Glutamatergic neuron (in vitro differentiated cells): ENCODE measurements around the gene PYM1. TPM values are rescaled to one million over a fixed set of nuclear protein-coding genes. Genes with fewer than 3 reads are reported as not detected.

Experiments used
- DNase-seq: peaks from one replicate; pipeline ENCODE4 v3.0.0; 2022
- H3K27ac Mint-ChIP-seq: one replicate; pipeline ENCODE4 v1.8.0; 2020; ENCODE audit warnings: mild to moderate bottlenecking, mixed read lengths, inconsistent platforms; ENCODE audit not compliant: unreplicated experiment
- H3K27me3 Mint-ChIP-seq: one replicate; pipeline ENCODE4 v1.8.0; 2020; ENCODE audit warnings: mild to moderate bottlenecking, moderate library complexity, mixed read lengths, inconsistent platforms; ENCODE audit not compliant: unreplicated experiment
- H3K36me3 Mint-ChIP-seq: one replicate; pipeline ENCODE4 v1.8.0; 2020; ENCODE audit warnings: mild to moderate bottlenecking, mixed read lengths, inconsistent platforms; ENCODE audit not compliant: unreplicated experiment
- H3K4me1 Mint-ChIP-seq: one replicate; pipeline ENCODE4 v1.8.0; 2020; ENCODE audit warnings: mild to moderate bottlenecking, low read depth, mixed read lengths, inconsistent platforms; ENCODE audit not compliant: unreplicated experiment
- H3K4me3 Mint-ChIP-seq: one replicate; pipeline ENCODE4 v1.8.0; 2020; ENCODE audit warnings: mild to moderate bottlenecking, mixed read lengths, inconsistent platforms; ENCODE audit not compliant: unreplicated experiment
- H3K9me3 Mint-ChIP-seq: one replicate; pipeline ENCODE4 v1.8.0; 2020; ENCODE audit warnings: mild to moderate bottlenecking, moderate library complexity, mixed read lengths, inconsistent platforms; ENCODE audit not compliant: unreplicated experiment
- CTCF ChIP-seq: fragments of 200-600 bp; sonication (generic); IDR thresholded peaks from one replicate; pipeline ENCODE4 v1.5.0; 2021; ENCODE audit not compliant: partially characterized antibody, unreplicated experiment
- total RNA-seq: library from RNA; stranded (reverse); fragmentation: NEBNext Ultra II Directional; extraction: Animal tissue kit (Norgen Biotek cat#: 25700); gene quantifications from one replicate; pipeline ENCODE4 v1.2.1, GENCODE V29; 2021; ENCODE audit not compliant: unreplicated experiment

PYM1 gene
- total RNA-seq, 1 donor from 2014 or later: 55.3 TPM

GRCh38 chr12:55940065-55940732 lies 12.5 kb upstream of the PYM1 start:
- Mint-ChIP-seq H3K27ac (peak overlapping the region; percentile 49), H3K36me3 (peaks cover 10% of the 10 kb centered on the region), H3K9me3 (peaks cover 11% of the 10 kb centered on the region), H3K4me3 (peak overlapping the region; percentile 53), H3K27me3 (peaks cover 5% of the 10 kb centered on the region), H3K4me1 (peaks cover 26% of the 10 kb centered on the region)
- TF ChIP-seq CTCF: peak; percentile 83
- DNase-seq: peak; percentile 89

GRCh38 chr12:55938826-55939501 lies 11.3 kb upstream of the PYM1 start:
- no peak overlapping the region for H3K27ac Mint-ChIP-seq

GRCh38 chr12:55937981-55938380 lies 10.3 kb upstream of the PYM1 start:
- H3K9me3 Mint-ChIP-seq: peaks cover 14% of the 10 kb centered on the region
- DNase-seq: no peak
- no peak for TF ChIP-seq CTCF
- peaks cover 41% of the 10 kb centered on the region for H3K4me1 Mint-ChIP-seq
- no peak overlapping the region for H3K4me3 Mint-ChIP-seq
- H3K27ac Mint-ChIP-seq: peak overlapping the region; percentile 18
- H3K27me3 Mint-ChIP-seq: peaks cover 6% of the 10 kb centered on the region
- H3K36me3 Mint-ChIP-seq: peaks cover 10% of the 10 kb centered on the region

More at GRCh38 chr12:55938826-55939501, 11.3 kb upstream of the PYM1 start:
- Mint-ChIP-seq H3K27me3 (peaks cover 6% of the 10 kb centered on the region), H3K36me3 (peaks cover 10% of the 10 kb centered on the region), H3K4me1 (peaks cover 35% of the 10 kb centered on the region), H3K9me3 (peaks cover 12% of the 10 kb centered on the region), H3K4me3 (no peak overlapping the region)
- no peak for DNase-seq
- TF ChIP-seq CTCF: no peak

- no peak for TF ChIP-seq CTCF
- Mint-ChIP-seq H3K27ac (peak overlapping the region; percentile 63), H3K27me3 (peaks cover 8% of the 10 kb centered on the region), H3K9me3 (peaks cover 11% of the 10 kb centered on the region), H3K4me3 (peak overlapping the region; percentile 5), H3K36me3 (no peaks in the 10 kb centered on the region), H3K4me1 (peaks cover 52% of the 10 kb centered on the region)
- DNase-seq: no peak
Measured at GRCh38 chr12:55935738-55936151, 8.1 kb upstream of the PYM1 start.

- Mint-ChIP-seq H3K27ac (peak overlapping the region; percentile 83), H3K27me3 (peaks cover 9% of the 10 kb centered on the region), H3K4me3 (peak overlapping the region; percentile 64), H3K4me1 (peaks cover 48% of the 10 kb centered on the region), H3K36me3 (no peaks in the 10 kb centered on the region), H3K9me3 (peaks cover 13% of the 10 kb centered on the region)
- DNase-seq: no peak
- no peak for TF ChIP-seq CTCF
Measured at GRCh38 chr12:55934773-55935172, 7.1 kb upstream of the PYM1 start.
